Neural cell (in vitro differentiated cells): ENCODE data around the gene NOX4. TPM values are rescaled to one million over a fixed set of nuclear protein-coding genes. Genes with fewer than 3 reads are reported as not detected.

Experiments
- H2AFZ ChIP-seq: fragments of 200-600, 300-800 bp; sonication (generic), shearing (Covaris generic); 2 replicates; pipeline ENCODE4 v1.6.0; 2014; ENCODE audit warnings: low read depth, mild to moderate bottlenecking, antibody characterized with exemption, low read length, moderate library complexity
- H3F3A ChIP-seq: fragments of 200-600 bp; shearing (Covaris generic); 2 replicates; pipeline ENCODE4 v1.6.1; 2016; ENCODE audit warnings: mild to moderate bottlenecking, moderate library complexity, mixed read lengths, antibody characterized with exemption, low read length; ENCODE audit not compliant: insufficient read depth, poor library complexity, severe bottlenecking
- H3K27ac ChIP-seq: fragments of 200-600, 300-800 bp; sonication (generic), shearing (Covaris generic); 2 replicates; pipeline ENCODE4 v1.5.1; 2014; ENCODE audit warnings: mild to moderate bottlenecking, low read length, moderate library complexity
- H3K27me3 ChIP-seq: fragments of 300-800, 200-600 bp; sonication (generic), shearing (Covaris generic); 2 replicates; pipeline ENCODE4 v1.6.0; 2014; ENCODE audit warnings: mild to moderate bottlenecking, low read depth, low read length, moderate library complexity; ENCODE audit not compliant: insufficient read depth
- H3K36me3 ChIP-seq: fragments of 300-800, 200-600 bp; sonication (generic), shearing (Covaris generic); 2 replicates; pipeline ENCODE4 v1.5.1; 2014; ENCODE audit warnings: mild to moderate bottlenecking, antibody characterized with exemption, low read length, moderate library complexity; ENCODE audit not compliant: insufficient read depth
- H3K4me2 ChIP-seq: fragments of 300-800, 200-600 bp; sonication (generic), shearing (Covaris generic); 2 replicates; pipeline ENCODE4 v1.6.0; 2014; ENCODE audit warnings: mild to moderate bottlenecking, low read length
- H3K4me3 ChIP-seq: fragments of 300-800, 200-600 bp; sonication (generic), shearing (Covaris generic); 2 replicates; pipeline ENCODE4 v1.5.1; 2014; ENCODE audit warnings: mild to moderate bottlenecking, low read length, moderate library complexity
- H3K79me2 ChIP-seq: fragments of 200-600 bp; shearing (Covaris generic); replicated peaks from 2 replicates; pipeline ENCODE4 v1.6.0; 2014; ENCODE audit warnings: mild to moderate bottlenecking, low read length, moderate library complexity; ENCODE audit not compliant: insufficient read depth
- H3K9ac ChIP-seq: fragments of 300-800, 200-600 bp; sonication (generic), shearing (Covaris generic); 2 replicates; pipeline ENCODE4 v1.6.1; 2016; ENCODE audit warnings: mild to moderate bottlenecking, low read length, mixed read lengths
- H3K9me2 ChIP-seq: fragments of 200-600 bp; shearing (Covaris generic); 2 replicates; pipeline ENCODE4 v1.6.1; 2016; ENCODE audit warnings: mild to moderate bottlenecking, low read length, mixed read lengths; ENCODE audit not compliant: insufficient read depth
- H3K9me3 ChIP-seq: fragments of 200-600, 300-800 bp; sonication (generic), shearing (Covaris generic); 2 replicates; pipeline ENCODE4 v1.6.1; 2016; ENCODE audit warnings: mild to moderate bottlenecking, mixed run types, low read length, moderate library complexity, mixed read lengths
- H4K20me1 ChIP-seq: fragments of 200-600 bp; shearing (Covaris generic); 2 replicates; pipeline ENCODE4 v1.6.1; 2016; ENCODE audit warnings: mild to moderate bottlenecking, mixed run types; ENCODE audit not compliant: insufficient read depth
- EP300 ChIP-seq: fragments of 450-650 bp; conservative IDR thresholded peaks from 2 replicates; pipeline ENCODE4 v1.6.1; 2014; ENCODE audit warnings: antibody characterized with exemption, mild to moderate bottlenecking, moderate library complexity; ENCODE audit not compliant: poor library complexity, severe bottlenecking
- EZH2 ChIP-seq: fragments of 200-600, 300-800 bp; shearing (Covaris generic), sonication (generic); IDR thresholded peaks from 2 replicates; pipeline ENCODE4 v1.6.1; 2014; ENCODE audit warnings: antibody characterized with exemption, low read length, borderline replicate concordance, mild to moderate bottlenecking; ENCODE audit not compliant: insufficient read depth, poor library complexity, severe bottlenecking
- MXI1 ChIP-seq: fragments of 450-650 bp; conservative IDR thresholded peaks from 2 replicates; pipeline ENCODE4 v1.6.1; 2014; ENCODE audit warnings: antibody characterized with exemption, mild to moderate bottlenecking; ENCODE audit not compliant: poor library complexity, severe bottlenecking
- POLR2AphosphoS5 ChIP-seq: IDR thresholded peaks from 2 replicates; pipeline ENCODE4 v1.6.1; 2012
- RAD21 ChIP-seq: fragments of 450-650 bp; conservative IDR thresholded peaks from 2 replicates; pipeline ENCODE4 v1.6.1; 2014; ENCODE audit warnings: antibody characterized with exemption, mild to moderate bottlenecking, moderate library complexity
- SMC3 ChIP-seq: fragments of 450-650 bp; conservative IDR thresholded peaks from 2 replicates; pipeline ENCODE4 v1.6.1; 2014; ENCODE audit warnings: antibody characterized with exemption, mild to moderate bottlenecking, moderate library complexity; ENCODE audit not compliant: poor library complexity
- TAF1 ChIP-seq: IDR thresholded peaks from 2 replicates; pipeline ENCODE4 v1.6.1; 2012; ENCODE audit warnings: low read depth
- polyA plus RNA-seq: library from polyadenylated mRNA; depleted of rRNA; stranded (reverse); fragments of >200 nt; gene quantifications from 2 replicates; pipeline ENCODE4 v1.2.3, GENCODE V29; 2014
- TF ChIP-seq, protein P1 (sequence below): fragments of 450-650 bp; IDR thresholded peaks from 2 replicates; pipeline ENCODE4 v1.5.1; 2014; ENCODE audit warnings: antibody characterized with exemption, mild to moderate bottlenecking, moderate library complexity; ENCODE audit not compliant: poor library complexity, severe bottlenecking
- TF ChIP-seq, protein P2 (sequence below): IDR thresholded peaks from 2 replicates; pipeline ENCODE4 v1.6.1; 2012; ENCODE audit warnings: borderline replicate concordance

The NOX4 gene
- polyA plus RNA-seq, 1 donor from 2014 or later: 0.71 TPM

DNA sequence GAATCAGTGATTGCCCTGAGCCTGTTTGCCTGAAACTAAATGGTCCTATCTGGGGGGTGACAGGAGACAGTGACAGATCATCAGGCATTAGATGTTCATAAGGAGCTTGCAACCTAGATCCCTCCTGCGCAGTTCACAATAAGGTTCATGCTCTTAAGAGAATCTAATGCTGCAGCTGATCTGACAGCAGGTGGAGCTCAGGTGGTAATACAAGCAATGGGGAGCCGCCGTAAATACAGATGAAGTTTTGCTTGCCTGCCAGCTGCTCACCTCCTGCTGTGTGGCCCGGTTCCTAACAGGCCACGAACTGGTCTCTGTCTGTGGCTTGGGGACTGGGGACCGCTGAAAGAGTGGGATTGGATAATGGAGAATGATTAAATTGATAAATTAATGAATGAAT, 14.0 kb downstream of the NOX4 start:
- H3F3A ChIP-seq: no peaks in the 10 kb centered on the region
- TF ChIP-seq EP300 (no peak), RAD21 (no peak), MXI1 (no peak), EZH2 (no peak), POLR2AphosphoS5 (no peak), SMC3 (no peak), TAF1 (no peak)
- TF ChIP-seq, protein P1, sequence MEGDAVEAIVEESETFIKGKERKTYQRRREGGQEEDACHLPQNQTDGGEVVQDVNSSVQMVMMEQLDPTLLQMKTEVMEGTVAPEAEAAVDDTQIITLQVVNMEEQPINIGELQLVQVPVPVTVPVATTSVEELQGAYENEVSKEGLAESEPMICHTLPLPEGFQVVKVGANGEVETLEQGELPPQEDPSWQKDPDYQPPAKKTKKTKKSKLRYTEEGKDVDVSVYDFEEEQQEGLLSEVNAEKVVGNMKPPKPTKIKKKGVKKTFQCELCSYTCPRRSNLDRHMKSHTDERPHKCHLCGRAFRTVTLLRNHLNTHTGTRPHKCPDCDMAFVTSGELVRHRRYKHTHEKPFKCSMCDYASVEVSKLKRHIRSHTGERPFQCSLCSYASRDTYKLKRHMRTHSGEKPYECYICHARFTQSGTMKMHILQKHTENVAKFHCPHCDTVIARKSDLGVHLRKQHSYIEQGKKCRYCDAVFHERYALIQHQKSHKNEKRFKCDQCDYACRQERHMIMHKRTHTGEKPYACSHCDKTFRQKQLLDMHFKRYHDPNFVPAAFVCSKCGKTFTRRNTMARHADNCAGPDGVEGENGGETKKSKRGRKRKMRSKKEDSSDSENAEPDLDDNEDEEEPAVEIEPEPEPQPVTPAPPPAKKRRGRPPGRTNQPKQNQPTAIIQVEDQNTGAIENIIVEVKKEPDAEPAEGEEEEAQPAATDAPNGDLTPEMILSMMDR: no peak
- TF ChIP-seq, protein P2, sequence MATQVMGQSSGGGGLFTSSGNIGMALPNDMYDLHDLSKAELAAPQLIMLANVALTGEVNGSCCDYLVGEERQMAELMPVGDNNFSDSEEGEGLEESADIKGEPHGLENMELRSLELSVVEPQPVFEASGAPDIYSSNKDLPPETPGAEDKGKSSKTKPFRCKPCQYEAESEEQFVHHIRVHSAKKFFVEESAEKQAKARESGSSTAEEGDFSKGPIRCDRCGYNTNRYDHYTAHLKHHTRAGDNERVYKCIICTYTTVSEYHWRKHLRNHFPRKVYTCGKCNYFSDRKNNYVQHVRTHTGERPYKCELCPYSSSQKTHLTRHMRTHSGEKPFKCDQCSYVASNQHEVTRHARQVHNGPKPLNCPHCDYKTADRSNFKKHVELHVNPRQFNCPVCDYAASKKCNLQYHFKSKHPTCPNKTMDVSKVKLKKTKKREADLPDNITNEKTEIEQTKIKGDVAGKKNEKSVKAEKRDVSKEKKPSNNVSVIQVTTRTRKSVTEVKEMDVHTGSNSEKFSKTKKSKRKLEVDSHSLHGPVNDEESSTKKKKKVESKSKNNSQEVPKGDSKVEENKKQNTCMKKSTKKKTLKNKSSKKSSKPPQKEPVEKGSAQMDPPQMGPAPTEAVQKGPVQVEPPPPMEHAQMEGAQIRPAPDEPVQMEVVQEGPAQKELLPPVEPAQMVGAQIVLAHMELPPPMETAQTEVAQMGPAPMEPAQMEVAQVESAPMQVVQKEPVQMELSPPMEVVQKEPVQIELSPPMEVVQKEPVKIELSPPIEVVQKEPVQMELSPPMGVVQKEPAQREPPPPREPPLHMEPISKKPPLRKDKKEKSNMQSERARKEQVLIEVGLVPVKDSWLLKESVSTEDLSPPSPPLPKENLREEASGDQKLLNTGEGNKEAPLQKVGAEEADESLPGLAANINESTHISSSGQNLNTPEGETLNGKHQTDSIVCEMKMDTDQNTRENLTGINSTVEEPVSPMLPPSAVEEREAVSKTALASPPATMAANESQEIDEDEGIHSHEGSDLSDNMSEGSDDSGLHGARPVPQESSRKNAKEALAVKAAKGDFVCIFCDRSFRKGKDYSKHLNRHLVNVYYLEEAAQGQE: no peak
- H4K20me1 ChIP-seq: no peaks in the 10 kb centered on the region
- H3K9me2 ChIP-seq: no peaks in the 10 kb centered on the region
- H2AFZ ChIP-seq: no peak overlapping the region
- no peak overlapping the region for H3K4me2 ChIP-seq
- no peak overlapping the region for H3K4me3 ChIP-seq
- no peak overlapping the region for H3K9ac ChIP-seq
- H3K9me3 ChIP-seq: no peaks in the 10 kb centered on the region
- H3K36me3 ChIP-seq: no peaks in the 10 kb centered on the region
- no peaks in the 10 kb centered on the region for H3K79me2 ChIP-seq
- H3K27me3 ChIP-seq: no peaks in the 10 kb centered on the region
- H3K27ac ChIP-seq: no peak overlapping the region

DNA sequence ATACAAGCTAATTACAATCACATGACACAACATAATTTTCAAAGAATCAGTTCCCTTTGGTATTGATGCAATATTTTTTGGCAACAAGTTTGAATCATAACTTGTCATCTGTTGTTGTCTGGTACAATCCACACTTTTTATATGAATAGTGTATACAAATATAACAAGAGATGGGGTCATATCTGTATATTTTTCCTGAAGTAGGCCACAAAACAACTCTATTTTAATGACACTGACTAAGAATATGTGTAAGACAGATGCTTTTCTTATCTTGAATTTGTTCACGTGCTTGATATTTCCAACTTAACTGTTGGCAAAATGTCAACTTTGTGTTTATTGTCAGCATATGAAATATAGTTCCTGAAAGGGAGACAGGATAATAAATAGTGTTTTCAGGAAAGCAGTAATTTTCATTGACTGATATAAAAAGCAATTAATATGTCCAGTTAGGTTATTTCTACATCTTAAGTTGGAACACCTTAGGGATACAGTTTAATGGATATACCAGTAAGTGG, 27.9 kb downstream of the NOX4 start:
- no peak overlapping the region for H3K9ac ChIP-seq
- H3K79me2 ChIP-seq: no peaks in the 10 kb centered on the region
- no peak overlapping the region for H3K4me3 ChIP-seq
- H3K9me3 ChIP-seq: no peaks in the 10 kb centered on the region
- no peak overlapping the region for H3K4me2 ChIP-seq
- H3F3A ChIP-seq: no peaks in the 10 kb centered on the region
- H3K27ac ChIP-seq: no peak overlapping the region
- TF ChIP-seq POLR2AphosphoS5 (no peak), EZH2 (no peak), SMC3 (no peak), TAF1 (no peak), EP300 (no peak), MXI1 (no peak), RAD21 (no peak)
- TF ChIP-seq, protein P2: no peak
- TF ChIP-seq, protein P1: no peak
- no peaks in the 10 kb centered on the region for H3K36me3 ChIP-seq
- H3K9me2 ChIP-seq: no peaks in the 10 kb centered on the region
- no peaks in the 10 kb centered on the region for H3K27me3 ChIP-seq
- H4K20me1 ChIP-seq: no peaks in the 10 kb centered on the region
- no peak overlapping the region for H2AFZ ChIP-seq
